HCT116 (cell line): ENCODE data around the gene AARS2. TPM values are rescaled to one million over a fixed set of nuclear protein-coding genes. Genes with fewer than 3 reads are reported as not detected.

Experiments
- ATAC-seq: fragments of 200-7000 bp; cut with Tn5 transposase; 2 replicates; pipeline ENCODE4 v1.9.1; 2020; ENCODE audit warnings: mild to moderate bottlenecking, moderate library complexity
- BruUV-seq: library from RNA; stranded (reverse); fragments of 400-500 nt; replicated peaks from 2 replicates; lab custom pipeline; 2021; lab: Mats Ljungman, UMichigan
- CTCF ChIA-PET: fragments of 300-600 bp; sonication (Branson Sonifier 250); formaldehyde crosslinking; loops from one replicate; lab custom pipeline; 2021; ENCODE audit warnings: antibody characterized with exemption; lab: Charles Lee
- POLR2A ChIA-PET: fragments of 300-600, 350-600 bp; sonication (Branson Sonifier 250); formaldehyde crosslinking; loops from one replicate; lab custom pipeline; 2021; ENCODE audit warnings: antibody characterized with exemption; lab: Charles Lee
- RAD21 ChIA-PET, 2 experiments: fragments of 300-600 bp; sonication (Branson Sonifier 250); formaldehyde crosslinking; loops; one replicate each; lab custom pipeline; 2023; ENCODE audit warnings: low total read pairs in 2 of 2; ENCODE audit not compliant: uncharacterized antibody in 2 of 2, unreplicated experiment in 2 of 2, low non-redundant PET in 1 of 2; lab: Charles Lee
- DNase-seq: peaks from one replicate; pipeline ENCODE4 v3.0.0-alpha.2; 2010; ENCODE audit warnings: low read depth, low spot score
- H2AFZ ChIP-seq: fragments of 200-600 bp; shearing (Covaris generic), sonication (generic); 2 replicates; pipeline ENCODE4 v1.6.1; 2017; ENCODE audit warnings: low read depth, mixed run types, mixed read lengths, antibody characterized with exemption, low read length; ENCODE audit not compliant: poor library complexity, severe bottlenecking
- H3K27ac ChIP-seq: 2 replicates; pipeline ENCODE4 v1.5.1; 2012; ENCODE audit warnings: low read depth, low read length
- H3K27me3 ChIP-seq: fragments of 200-600 bp; sonication (generic); 2 replicates; pipeline ENCODE4 v1.6.1; 2016; ENCODE audit warnings: mixed run types, low read length, mixed read lengths; ENCODE audit not compliant: insufficient read depth
- H3K36me3 ChIP-seq, 2 experiments: fragments of 200-500 bp in 1 of 2; fragments of 200-600 bp in 1 of 2; sonication (Bioruptor generic) in 1 of 2; sonication (generic) in 1 of 2; 2 replicates each; pipeline versions ENCODE4 v1.5.1 to v1.6.1; 2014 to 2016; ENCODE audit warnings: low read length in 2 of 2, inconsistent platforms in 1 of 2, mixed read lengths in 1 of 2, mixed run types in 1 of 2; ENCODE audit not compliant: insufficient read depth in 2 of 2, control insufficient read depth in 1 of 2
- H3K4me1 ChIP-seq, 2 experiments: fragments of 200-600 bp in 1 of 2; sonication (generic) in 1 of 2; 2 replicates each; pipeline versions ENCODE4 v1.5.1 to v1.6.1; 2012 to 2017; ENCODE audit warnings: low read length in 2 of 2, inconsistent platforms in 1 of 2, mild to moderate bottlenecking in 1 of 2, mixed read lengths in 1 of 2, mixed run types in 1 of 2, moderate library complexity in 1 of 2; ENCODE audit not compliant: insufficient read depth in 2 of 2, control insufficient read depth in 1 of 2
- H3K4me2 ChIP-seq: fragments of 200-600 bp; sonication (generic); 2 replicates; pipeline ENCODE4 v1.6.1; 2017; ENCODE audit warnings: mixed run types, low read length, mixed read lengths
- H3K4me3 ChIP-seq, 2 experiments: fragments of 200-600 bp in 1 of 2; sonication (generic) in 1 of 2; replicated peaks in 1 of 2; 2 replicates each; pipeline ENCODE4 v1.5.1; 2011 to 2016; ENCODE audit warnings: low read length in 2 of 2, control low read depth in 1 of 2, low read depth in 1 of 2, mild to moderate bottlenecking in 1 of 2, mixed read lengths in 1 of 2, mixed run types in 1 of 2
- H3K79me2 ChIP-seq: fragments of 200-600 bp; sonication (generic); 2 replicates; pipeline ENCODE4 v1.6.1; 2017; ENCODE audit warnings: mild to moderate bottlenecking, mixed run types, low read length, moderate library complexity, mixed read lengths; ENCODE audit not compliant: insufficient read depth
- H3K9ac ChIP-seq: fragments of 200-600 bp; sonication (generic); 2 replicates; pipeline ENCODE4 v1.6.1; 2016; ENCODE audit warnings: low read length, mixed read lengths
- H3K9me2 ChIP-seq: fragments of 200-600 bp; sonication (generic), shearing (Covaris generic); 2 replicates; pipeline ENCODE4 v1.6.1; 2017; ENCODE audit warnings: mixed run types, mild to moderate bottlenecking, moderate library complexity; ENCODE audit not compliant: insufficient read depth
- H3K9me3 ChIP-seq, 2 experiments: fragments of 200-500 bp in 1 of 2; fragments of 200-600 bp in 1 of 2; sonication (Bioruptor generic) in 1 of 2; sonication (generic) in 1 of 2; 2 replicates each; pipeline ENCODE4 v1.6.1; 2014 to 2017; ENCODE audit warnings: low read length in 2 of 2, mixed read lengths in 2 of 2, inconsistent platforms in 1 of 2, low read depth in 1 of 2, mild to moderate bottlenecking in 1 of 2, mixed run types in 1 of 2, moderate library complexity in 1 of 2; ENCODE audit not compliant: control insufficient read depth in 1 of 2, insufficient read depth in 1 of 2
- H4K20me1 ChIP-seq: fragments of 200-600 bp; sonication (generic), shearing (Covaris generic); 2 replicates; pipeline ENCODE4 v1.6.1; 2017; ENCODE audit warnings: mixed run types, mild to moderate bottlenecking, moderate library complexity; ENCODE audit not compliant: insufficient read depth
- CBX3 ChIP-seq: IDR thresholded peaks from 2 replicates; pipeline ENCODE4 v1.6.1; 2012; ENCODE audit warnings: low read depth
- CEBPB ChIP-seq: IDR thresholded peaks from 2 replicates; pipeline ENCODE4 v1.6.1; 2012; ENCODE audit warnings: low read depth
- ELF1 ChIP-seq: IDR thresholded peaks from 2 replicates; pipeline ENCODE4 v1.6.1; 2012; ENCODE audit warnings: low read depth, borderline replicate concordance
- EZH2 ChIP-seq: fragments of 200-600 bp; sonication (generic); IDR thresholded peaks from 2 replicates; pipeline ENCODE4 v1.6.1; 2017; ENCODE audit warnings: antibody characterized with exemption, mixed run types
- FOSL1 ChIP-seq: IDR thresholded peaks from 2 replicates; pipeline ENCODE4 v1.6.1; 2012; ENCODE audit warnings: low read depth
- POLR2A ChIP-seq: IDR thresholded peaks from 2 replicates; pipeline ENCODE4 v1.7.0; 2011; ENCODE audit warnings: borderline replicate concordance; ENCODE audit not compliant: insufficient read depth, insufficient read length; ENCODE audit errors: extremely low read depth
- POLR2AphosphoS5 ChIP-seq: IDR thresholded peaks from 2 replicates; pipeline ENCODE4 v1.6.1; 2011; ENCODE audit warnings: mild to moderate bottlenecking, low read depth, low read length, moderate library complexity
- SIN3A ChIP-seq: IDR thresholded peaks from 2 replicates; pipeline ENCODE4 v1.6.1; 2012; ENCODE audit warnings: low read depth
- SP1 ChIP-seq: IDR thresholded peaks from 2 replicates; pipeline ENCODE4 v1.6.1; 2012; ENCODE audit warnings: low read depth
- YY1 ChIP-seq: IDR thresholded peaks from 2 replicates; pipeline ENCODE4 v1.6.1; 2011; ENCODE audit warnings: low read length, low read depth, moderate library complexity, mild to moderate bottlenecking; ENCODE audit not compliant: insufficient replicate concordance; ENCODE audit errors: extremely low read depth
- ZFX ChIP-seq: fragments of 450-650 bp; IDR thresholded peaks from 2 replicates; pipeline ENCODE4 v1.6.1; 2017
- ZNF274 ChIP-seq: fragments of 200-500 bp; sonication (Bioruptor generic); IDR thresholded peaks from 2 replicates; pipeline ENCODE4 v1.6.1; 2014; ENCODE audit warnings: mild to moderate bottlenecking, low read depth, low read length, inconsistent platforms
- intact Hi-C: fragments of 100-400 bp; cut with micrococcal nuclease; formaldehyde crosslinking; loops from 2 replicates; pipeline ENCODE4 v1.10.0; 2022
- total RNA-seq: library from RNA; stranded (reverse); gene quantifications from one replicate; pipeline ENCODE4 v1.2.1, GENCODE V29; 2021; ENCODE audit not compliant: unreplicated experiment
- TF ChIP-seq, protein P1 (sequence below): IDR thresholded peaks from 2 replicates; pipeline ENCODE4 v1.6.1; 2012
- TF ChIP-seq, protein P2 (sequence below), 3 experiments: fragments of 200-600 bp in 1 of 3; sonication (generic) in 1 of 3; IDR thresholded peaks in 2 of 3; conservative IDR thresholded peaks in 1 of 3; 2 replicates each; pipeline ENCODE4 v1.5.1; 2012 to 2017; ENCODE audit warnings: low read depth in 2 of 3, low read length in 2 of 3, antibody characterized with exemption in 1 of 3, borderline replicate concordance in 1 of 3, control low read depth in 1 of 3, mild to moderate bottlenecking in 1 of 3, mixed read lengths in 1 of 3, mixed run types in 1 of 3, moderate library complexity in 1 of 3; ENCODE audit not compliant: insufficient read depth in 1 of 3
- TF ChIP-seq, protein P3 (sequence below): IDR thresholded peaks from 2 replicates; pipeline ENCODE4 v1.6.1; 2012

Gene AARS2
- total RNA-seq, 1 experiment from 2014 or later, result 14.9 TPM

DNA sequence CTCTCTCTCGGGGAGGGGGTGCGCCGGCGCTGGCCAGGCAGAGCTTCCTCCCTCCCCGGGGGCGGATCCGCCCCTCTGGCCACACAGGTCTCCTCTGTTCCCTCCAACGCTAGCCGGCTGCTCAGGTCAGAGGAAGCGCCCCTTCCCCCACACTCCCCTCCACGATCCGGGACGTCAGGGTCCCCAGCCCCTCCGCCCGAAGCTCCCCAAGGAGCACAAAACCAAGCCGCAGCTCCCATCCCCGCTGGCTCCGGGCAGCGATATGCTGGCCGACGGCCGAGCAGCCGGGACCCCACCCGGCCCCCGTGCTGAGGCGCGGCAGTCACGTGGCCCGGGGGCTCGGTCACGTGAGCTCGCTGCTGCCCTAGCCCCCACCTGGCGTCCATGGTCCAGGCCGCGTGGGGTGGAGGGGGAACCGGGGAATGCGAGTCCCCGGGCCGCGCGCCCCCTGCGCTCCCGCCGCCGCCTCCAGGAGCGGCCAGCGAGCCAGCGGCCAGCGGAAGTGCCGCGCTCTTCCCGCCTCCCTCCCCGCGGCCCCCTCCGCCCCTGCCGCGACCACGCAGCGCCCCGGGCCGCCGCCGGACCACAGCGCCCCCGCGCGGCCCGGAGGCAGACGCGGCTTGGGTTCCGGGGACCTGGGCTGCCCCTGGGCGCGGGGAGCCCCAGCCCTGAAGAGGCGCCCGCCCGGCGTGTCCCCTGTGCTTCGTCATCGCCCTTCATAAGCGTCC is 56.0 kb downstream of the AARS2 start, which contains the start of gene SLC35B2:
TSS of gene SLC35B2 (minus strand) at position 504 of the 728 bp plus-strand sequence. CDS start at position 386, 118 bp downstream.
- H3K9me3 ChIP-seq, result no peaks in the 10 kb centered on the region

More for the DNA sequence above, 56.0 kb downstream of the AARS2 start, which contains the start of gene SLC35B2:
- Histone ChIP-seq H3K4me3 (peak within 1 kb of the TSS; percentile 59 to 92), H3K4me2 (peak within 1 kb of the TSS; percentile 99), H3K4me1 (peaks cover 2 to 21% of the 10 kb centered on the region in 2 experiments; a peak in 3 of 4 replicates), H3K79me2 (peaks cover 22% of the 10 kb centered on the region), H3K9me2 (no peaks in the 10 kb centered on the region), H3K9ac (peak within 1 kb of the TSS; percentile 93), H3K27ac (peak within 1 kb of the TSS; percentile 95), H3K27me3 (no peaks in the 10 kb centered on the region), H4K20me1 (peaks cover 21% of the 10 kb centered on the region; the same call in 1 of the 2 replicates), H2AFZ (no peak within 1 kb of the TSS), H3K36me3 (peaks cover 19 to 30% of the 10 kb centered on the region in 2 experiments; a peak in 3 of 4 replicates)
- no TSS peak for BruUV-seq
- POLR2A ChIA-PET, result interaction anchor here (0.6 to 3.4 kb wide), 6 partner anchors 8 to 85 kb away, joined by 3 to 74 read pairs (median 4); partner anchors contain the start of genes HSP90AB1 and SLC29A1
- intact Hi-C loops, result loop anchor here (2.0 kb wide), 1 partner anchor 84 kb away; no protein-coding TSS in a partner anchor
- ATAC-seq, result peak; percentile 67
- RAD21 ChIA-PET, result interaction anchor here in 1 of 2 experiments (0.8 kb wide), 1 partner anchor 84 kb away, joined by 3 read pairs; no protein-coding TSS in a partner anchor
- no peak for DNase-seq
- CTCF ChIA-PET, result interaction anchor here (0.6 to 2.0 kb wide), 11 partner anchors 9 to 161 kb away, joined by 3 to 16 read pairs (median 4); partner anchors contain the start of genes AARS2 and HSP90AB1
- TF ChIP-seq YY1 (peak; percentile 46), POLR2AphosphoS5 (peak; percentile 72), ZNF274 (no peak), SIN3A (peak; percentile 59; the same call in 1 of the 2 replicates), ELF1 (no peak), POLR2A (peak; percentile 47), FOSL1 (no peak), SP1 (no peak), EZH2 (no peak), CBX3 (no peak), ZFX (peak; percentile 48; the same call in 1 of the 2 replicates), CEBPB (no peak)
- TF ChIP-seq, protein P1, sequence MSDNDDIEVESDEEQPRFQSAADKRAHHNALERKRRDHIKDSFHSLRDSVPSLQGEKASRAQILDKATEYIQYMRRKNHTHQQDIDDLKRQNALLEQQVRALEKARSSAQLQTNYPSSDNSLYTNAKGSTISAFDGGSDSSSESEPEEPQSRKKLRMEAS, result peak; percentile 92
- TF ChIP-seq, protein P2, sequence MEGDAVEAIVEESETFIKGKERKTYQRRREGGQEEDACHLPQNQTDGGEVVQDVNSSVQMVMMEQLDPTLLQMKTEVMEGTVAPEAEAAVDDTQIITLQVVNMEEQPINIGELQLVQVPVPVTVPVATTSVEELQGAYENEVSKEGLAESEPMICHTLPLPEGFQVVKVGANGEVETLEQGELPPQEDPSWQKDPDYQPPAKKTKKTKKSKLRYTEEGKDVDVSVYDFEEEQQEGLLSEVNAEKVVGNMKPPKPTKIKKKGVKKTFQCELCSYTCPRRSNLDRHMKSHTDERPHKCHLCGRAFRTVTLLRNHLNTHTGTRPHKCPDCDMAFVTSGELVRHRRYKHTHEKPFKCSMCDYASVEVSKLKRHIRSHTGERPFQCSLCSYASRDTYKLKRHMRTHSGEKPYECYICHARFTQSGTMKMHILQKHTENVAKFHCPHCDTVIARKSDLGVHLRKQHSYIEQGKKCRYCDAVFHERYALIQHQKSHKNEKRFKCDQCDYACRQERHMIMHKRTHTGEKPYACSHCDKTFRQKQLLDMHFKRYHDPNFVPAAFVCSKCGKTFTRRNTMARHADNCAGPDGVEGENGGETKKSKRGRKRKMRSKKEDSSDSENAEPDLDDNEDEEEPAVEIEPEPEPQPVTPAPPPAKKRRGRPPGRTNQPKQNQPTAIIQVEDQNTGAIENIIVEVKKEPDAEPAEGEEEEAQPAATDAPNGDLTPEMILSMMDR (IDR thresholded peaks at IDR 0.05 in 2 of 3, conservative IDR thresholded peaks at IDR 0.05 in 1 of 3; ENCODE audit: borderline replicate concordance in 1 of 3, insufficient read depth in 1 of 3, low read depth in 2 of 3, low read length in 2 of 3), result peak; percentile 19 to 60 (median 44); a peak in 4 of 6 replicates
- TF ChIP-seq, protein P3, sequence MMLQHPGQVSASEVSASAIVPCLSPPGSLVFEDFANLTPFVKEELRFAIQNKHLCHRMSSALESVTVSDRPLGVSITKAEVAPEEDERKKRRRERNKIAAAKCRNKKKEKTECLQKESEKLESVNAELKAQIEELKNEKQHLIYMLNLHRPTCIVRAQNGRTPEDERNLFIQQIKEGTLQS, result no peak
